DMS79 (cell line): Measurements from ENCODE around the gene ZNF569.
"Not testable (repeated sequence)": the region's sequence is repeated elsewhere in the genome, so short reads cannot be mapped to it uniquely, and the experiment has no call there.

Experiments
- DNase-seq: peaks from one replicate; lab custom pipeline; 2025; lab: John Stamatoyannopoulos, UW

ZNF569 gene

GRCh38 chr19:37401078-37401477 lies 66.2 kb downstream of the ZNF569 start:
- no peak for DNase-seq

DNA sequence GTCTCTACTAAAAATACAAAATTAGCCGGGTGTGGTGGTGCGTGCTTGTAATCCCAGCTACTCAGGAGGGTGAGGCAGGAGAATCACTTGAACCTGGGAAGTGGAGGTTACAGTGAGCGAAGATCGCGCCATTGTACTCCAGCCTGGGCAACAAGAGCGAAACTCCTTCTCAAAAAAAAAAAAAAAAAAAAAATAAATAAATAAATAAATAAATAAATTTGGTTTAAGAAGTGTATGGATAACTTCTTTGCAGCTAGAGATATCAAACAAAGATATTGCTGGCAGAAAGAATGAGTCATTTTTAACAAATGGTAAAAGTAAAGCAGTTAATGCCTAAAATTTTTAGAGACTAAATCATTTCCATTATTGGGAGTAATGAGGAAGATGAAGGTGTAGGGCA lies 75.8 kb downstream of the ZNF569 start:
- DNase-seq: not testable (repeated sequence)

GRCh38 chr19:37389234-37389633 lies 78.0 kb downstream of the ZNF569 start:
- DNase-seq: no peak

- peak; percentile 92 for DNase-seq
Observed at GRCh38 chr19:37370880-37371661, 96.2 kb downstream of the ZNF569 start, which contains the start of gene ZNF527. ZNF527 (plus strand) TSS chr19:37371099; CDS start chr19:37374199, 3,100 bp downstream.

- not testable (repeated sequence) for DNase-seq
Observed at GRCh38 chr19:37370386-37370879, 96.8 kb downstream of the ZNF569 start.

- no peak for DNase-seq
Observed at GRCh38 chr19:37362733-37363132, 104.5 kb downstream of the ZNF569 start.

DNA sequence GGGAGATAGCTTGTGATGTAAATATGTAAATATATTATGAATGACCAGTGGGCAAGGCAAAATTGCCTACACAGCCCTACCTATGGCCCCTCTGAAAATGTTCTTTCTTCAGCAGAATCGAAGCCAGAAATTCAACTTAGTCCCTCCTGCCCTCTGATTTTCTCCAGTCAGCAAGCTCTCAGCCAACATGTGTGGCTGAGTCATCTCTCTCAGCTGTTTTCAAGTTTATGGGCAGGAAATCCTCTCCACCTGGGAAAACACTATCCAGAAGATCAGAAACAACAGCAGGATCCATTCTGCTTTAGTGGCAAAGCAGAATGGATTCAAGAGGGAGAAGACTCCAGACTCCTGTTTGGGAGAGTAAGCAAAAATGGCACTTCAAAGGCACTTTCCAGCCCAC lies 105.2 kb downstream of the ZNF569 start:
- no peak for DNase-seq
